HG03460 (cell line): ENCODE results near the gene BABAM1.
A peak's percentile ranks its signal among the peaks of the same experiment; 100 is the strongest.
"Not testable (repeated sequence)": the region's sequence is repeated elsewhere in the genome, so short reads cannot be mapped to it uniquely, and the experiment has no call there.

Source experiments
- ATAC-seq: cut with Tn5 transposase; IDR thresholded peaks from one replicate; pipeline ENCODE4 v1.9.1; 2021; ENCODE audit not compliant: unreplicated experiment

Gene BABAM1

GRCh38 chr19:17268754-17269153 is 1.5 kb downstream of the BABAM1 start:
- no peak for ATAC-seq

GRCh38 chr19:17274892-17275291 is 7.6 kb downstream of the BABAM1 start:
- ATAC-seq: not testable (repeated sequence)

GRCh38 chr19:17275441-17276175 is 8.4 kb downstream of the BABAM1 start:
- ATAC-seq: no peak

GRCh38 chr19:17279436-17279835 is 12.2 kb downstream of the BABAM1 start:
- ATAC-seq: no peak

- no peak for ATAC-seq
Observed at GRCh38 chr19:17281391-17282304, 14.4 kb downstream of the BABAM1 start, which contains the start of gene ANKLE1. ANKLE1 (plus strand) TSS chr19:17281901; CDS start chr19:17281921, 20 bp downstream.

GRCh38 chr19:17282488-17283125 is 15.4 kb downstream of the BABAM1 start:
- ATAC-seq: peak; percentile 72

GRCh38 chr19:17283504-17283996 is 16.3 kb downstream of the BABAM1 start:
- ATAC-seq: no peak

GRCh38 chr19:17285415-17286135 is 18.3 kb downstream of the BABAM1 start:
- no peak for ATAC-seq

GRCh38 chr19:17286263-17286662 is 19.0 kb downstream of the BABAM1 start:
- ATAC-seq: no peak

- ATAC-seq: no peak
Observed at GRCh38 chr19:17286752-17287151, 19.5 kb downstream of the BABAM1 start.

GRCh38 chr19:17289489-17289888 is 22.2 kb downstream of the BABAM1 start:
- no peak for ATAC-seq

GRCh38 chr19:17292301-17293074 is 25.2 kb downstream of the BABAM1 start:
- ATAC-seq: peak; percentile 83

- ATAC-seq: no peak
Observed at GRCh38 chr19:17293605-17294004, 26.4 kb downstream of the BABAM1 start.

GRCh38 chr19:17294051-17294891 is 27.0 kb downstream of the BABAM1 start:
- no peak for ATAC-seq

GRCh38 chr19:17295551-17295950 is 28.3 kb downstream of the BABAM1 start:
- not testable (repeated sequence) for ATAC-seq

- ATAC-seq: no peak
Observed at GRCh38 chr19:17296273-17296672, 29.0 kb downstream of the BABAM1 start.

GRCh38 chr19:17296976-17297375 is 29.7 kb downstream of the BABAM1 start:
- no peak for ATAC-seq

GRCh38 chr19:17300992-17301619 is 33.9 kb downstream of the BABAM1 start:
- ATAC-seq: no peak
